ENCODE data around the gene USP8. TPM values are rescaled to one million over a fixed set of nuclear protein-coding genes. Genes with fewer than 3 reads are reported as not detected.

Gene USP8
- total RNA-seq, 1 donor from 2014 or later = 62.1 TPM

DNA sequence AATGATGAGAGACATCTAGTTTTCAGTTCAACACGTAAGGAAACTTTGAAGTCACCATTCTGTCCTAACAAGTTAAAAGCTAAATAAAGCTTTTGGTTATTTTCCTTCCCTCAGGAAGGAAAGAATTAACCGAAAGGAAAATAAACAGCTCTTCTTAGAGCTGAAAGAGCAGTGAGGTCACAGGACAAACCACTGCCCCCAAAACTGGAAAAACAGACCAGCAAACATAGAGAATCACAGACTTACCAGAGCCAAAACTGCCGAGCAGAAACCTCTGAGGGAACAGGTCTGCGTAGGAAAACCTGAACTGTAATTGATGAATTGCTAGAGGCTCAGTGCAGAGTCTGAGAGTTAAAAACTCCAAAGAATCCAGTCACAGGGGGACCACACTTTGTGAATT lies 107.6 kb downstream of the USP8 start:
- DNase-seq (ENCODE audit: low spot score) = no peak

DNA sequence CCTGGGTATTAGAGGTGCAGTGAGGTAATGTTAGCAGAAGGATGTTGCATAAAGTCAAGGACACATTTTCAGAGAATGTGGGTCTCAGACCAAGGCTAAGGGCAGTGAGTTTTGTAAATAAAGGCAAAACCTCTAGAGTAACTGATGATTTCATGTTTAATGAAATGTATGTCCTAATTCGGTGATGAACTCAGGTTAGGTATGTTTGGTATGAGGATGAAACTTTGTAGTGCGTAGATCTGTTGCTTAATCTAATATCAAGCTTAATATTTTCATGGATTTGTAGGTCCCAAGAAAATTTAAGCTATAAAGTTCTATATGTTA lies 118.6 kb downstream of the USP8 start:
- no peak for DNase-seq (ENCODE audit: low spot score)

DNA sequence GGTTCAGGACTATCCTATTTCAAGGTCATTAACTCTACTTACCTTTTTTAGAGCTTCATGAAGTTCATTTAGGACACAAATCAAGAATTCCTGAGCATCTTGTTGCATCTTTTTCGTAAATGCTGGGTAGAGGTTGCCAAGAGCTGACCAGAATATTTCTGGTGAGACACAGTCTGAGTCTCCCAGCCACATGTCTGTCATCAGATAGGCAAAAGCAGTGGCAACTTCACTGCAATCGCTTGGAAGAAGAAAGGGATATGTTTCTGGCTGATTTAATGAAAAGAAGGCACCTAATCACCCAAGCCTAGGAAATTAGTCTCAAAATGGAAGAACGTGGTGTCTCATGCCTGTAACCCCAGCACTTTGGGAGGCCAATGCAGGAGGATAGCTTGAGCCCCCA lies 119.4 kb downstream of the USP8 start:
- DNase-seq (ENCODE audit: low spot score) = no peak

DNA sequence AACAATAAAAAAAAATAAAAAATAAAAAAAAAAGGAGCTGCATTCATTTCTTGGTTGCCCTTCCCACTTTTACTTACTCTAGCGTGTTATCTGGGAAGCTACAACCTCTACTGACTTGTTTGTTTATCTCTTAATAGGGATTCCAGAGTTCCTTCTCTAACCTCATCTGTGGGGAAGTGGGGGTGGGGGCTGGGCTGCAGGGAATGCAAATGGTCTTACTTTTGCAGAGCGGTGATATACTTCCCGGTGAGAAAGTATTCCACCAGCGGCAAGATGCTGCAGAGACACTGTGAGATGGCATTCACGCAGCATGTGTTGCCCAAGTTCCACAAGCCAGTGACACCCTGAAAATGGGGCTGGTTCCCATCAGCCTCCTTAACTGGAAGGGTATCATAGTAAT lies 120.2 kb downstream of the USP8 start:
- no peak for DNase-seq (ENCODE audit: low spot score)

DNA sequence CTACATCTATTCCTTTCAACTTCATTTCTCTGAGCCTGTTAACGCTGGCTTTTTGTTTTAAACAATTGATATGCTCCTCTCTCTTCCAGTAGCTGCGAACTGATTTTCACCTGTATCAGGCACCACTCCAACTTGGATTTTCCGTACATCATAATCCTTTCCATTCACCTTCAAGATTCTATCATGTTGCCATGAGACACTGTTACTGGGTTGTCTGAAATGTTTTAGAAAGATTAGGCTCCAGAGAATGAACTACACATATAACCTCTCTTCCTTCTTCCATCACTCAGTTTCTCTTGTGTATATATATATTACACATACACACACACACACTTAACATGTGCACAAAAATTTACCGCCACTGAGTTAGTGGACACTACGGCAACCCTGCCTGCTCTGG lies 122.4 kb downstream of the USP8 start, which contains the start of gene USP50:
Gene USP50, minus strand, starts transcription at position 101 of the 400 bp plus-strand sequence. CDS start 141 bp downstream, outside the sequence.
- no peak for DNase-seq (ENCODE audit: low spot score)

DNA sequence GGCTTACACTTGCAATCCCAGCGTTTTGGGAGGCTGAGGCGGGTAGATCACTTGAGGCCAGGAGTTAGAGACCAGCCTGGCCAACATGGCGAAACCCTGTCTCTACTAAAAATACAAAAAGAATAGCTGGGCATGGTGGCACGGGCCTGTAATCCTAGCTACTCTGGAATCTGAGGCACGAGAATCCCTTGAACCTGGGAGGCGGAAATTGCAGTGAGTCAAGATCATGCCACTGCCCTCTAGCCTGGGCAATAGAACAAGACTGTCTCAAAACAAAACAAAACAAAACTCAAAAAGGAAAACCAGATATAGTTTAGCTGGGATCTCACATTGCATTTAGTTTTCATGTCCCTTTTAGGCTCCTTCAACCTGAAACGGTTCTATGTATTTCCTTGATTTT lies 125.1 kb downstream of the USP8 start:
- no peak for DNase-seq (ENCODE audit: low spot score)

DNA sequence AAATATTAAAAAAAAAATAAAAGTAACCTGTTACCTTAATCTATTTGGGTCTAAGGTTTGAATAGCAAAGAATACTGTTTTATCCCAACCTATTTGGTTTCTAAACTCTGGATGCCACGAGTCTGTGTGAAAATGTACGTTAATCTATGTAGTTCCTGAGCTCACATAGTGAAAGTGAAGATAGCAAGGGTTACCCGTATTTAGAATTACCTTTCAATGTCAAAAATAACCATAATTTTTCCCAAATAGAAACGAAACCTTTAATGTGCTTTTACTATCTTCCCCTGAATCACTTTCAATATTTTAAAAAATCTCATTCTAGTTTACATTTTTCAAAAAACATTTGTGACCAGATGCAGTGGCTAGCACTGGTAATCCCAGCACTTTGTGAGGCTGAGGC lies 128.0 kb downstream of the USP8 start:
- no peak for DNase-seq (ENCODE audit: low spot score)

DNA sequence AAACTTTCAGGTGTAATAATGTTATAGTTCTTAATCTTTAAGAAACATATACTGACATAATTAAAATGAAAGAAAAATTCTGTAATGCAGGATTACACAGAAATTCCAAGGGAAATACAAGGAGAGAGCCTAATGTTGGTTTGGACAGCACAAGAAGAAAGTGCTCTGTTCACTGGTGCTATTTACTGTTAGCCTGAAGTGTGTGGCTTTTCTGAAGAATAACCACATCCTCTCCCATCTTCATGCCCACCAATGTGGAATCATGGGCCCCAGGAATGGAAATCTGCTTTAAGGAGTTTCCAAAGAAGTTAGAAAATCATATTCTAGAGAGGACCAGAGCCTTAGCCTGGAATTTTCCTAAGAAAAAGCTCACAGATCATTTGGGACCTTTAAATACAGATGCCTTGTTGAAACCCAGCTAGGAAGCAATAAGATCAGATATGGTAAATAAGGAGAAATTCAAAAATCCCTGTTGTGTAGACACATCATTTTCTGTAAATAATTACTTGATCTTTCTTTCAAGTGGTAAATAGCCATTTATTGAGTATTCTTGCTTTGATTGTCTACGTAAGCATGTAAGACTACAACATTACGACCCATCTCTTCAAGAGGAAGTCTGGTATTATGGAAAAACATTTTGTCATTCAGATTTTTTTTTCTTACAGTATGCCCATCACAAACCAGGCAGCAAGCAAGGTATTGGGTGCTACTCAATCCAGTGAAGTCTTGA lies 132.6 kb downstream of the USP8 start:
- DNase-seq (ENCODE audit: low spot score) = no peak

DNA sequence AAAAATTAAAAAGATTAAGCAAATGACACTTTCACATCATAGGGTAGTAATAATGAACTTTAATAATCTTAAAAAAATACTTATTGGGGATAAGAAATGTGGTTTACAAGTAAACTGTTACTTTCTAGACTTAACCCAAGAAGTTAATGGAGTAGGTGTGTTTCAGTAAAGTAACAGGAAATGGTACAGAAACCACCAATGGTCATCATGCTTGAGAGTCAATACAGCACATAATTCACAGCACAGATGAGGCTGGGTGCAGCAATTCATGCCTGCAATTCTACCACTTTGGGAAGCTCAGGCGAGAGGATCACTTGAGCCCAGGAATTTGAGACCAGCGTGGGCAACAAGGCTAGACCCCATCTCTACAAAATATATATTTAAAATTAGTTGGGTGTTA lies 133.8 kb downstream of the USP8 start:
- no peak for DNase-seq (ENCODE audit: low spot score)

DNA sequence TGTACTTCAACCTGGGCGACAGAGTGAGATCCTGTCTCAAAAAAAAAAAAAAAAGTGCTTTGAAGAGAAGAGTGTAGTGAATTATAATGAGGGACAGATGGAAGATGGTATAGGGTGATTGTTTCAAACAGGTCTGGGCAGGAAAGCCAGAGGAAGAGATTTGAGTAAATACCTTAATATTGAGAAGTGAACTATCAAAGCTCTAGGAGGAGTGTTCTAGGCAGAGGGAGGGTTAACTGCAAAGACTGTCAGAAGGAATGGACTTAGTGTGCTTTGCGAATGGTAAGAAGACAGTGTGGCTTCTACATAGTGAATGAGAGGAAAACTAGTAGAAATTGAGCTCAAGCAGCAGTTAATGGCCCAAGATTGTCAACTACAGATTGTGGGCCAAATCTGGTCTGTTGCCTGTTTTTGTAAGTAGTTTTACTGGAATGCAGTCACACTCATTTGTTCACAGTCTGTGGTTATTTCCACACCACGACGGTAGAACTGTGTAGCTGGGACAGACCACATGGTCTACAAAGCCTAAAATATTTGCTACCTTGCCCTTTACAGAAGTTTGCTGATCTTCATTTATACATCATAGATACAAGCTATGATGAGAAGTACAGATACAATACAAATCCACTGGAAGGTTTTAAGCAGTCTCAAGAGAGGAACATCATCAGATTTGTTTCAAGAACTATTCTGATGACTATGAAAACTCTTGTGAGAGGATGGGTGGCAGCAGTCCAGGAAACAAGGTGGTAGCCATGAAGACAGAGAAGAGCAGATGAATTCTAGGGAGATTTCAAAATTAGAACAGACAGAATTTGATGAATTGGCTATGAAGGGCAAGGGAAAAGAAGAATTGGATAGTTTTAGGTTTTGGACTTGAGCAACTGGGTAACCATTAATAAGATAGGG lies 138.8 kb downstream of the USP8 start:
- DNase-seq (ENCODE audit: low spot score) = no peak

DNA sequence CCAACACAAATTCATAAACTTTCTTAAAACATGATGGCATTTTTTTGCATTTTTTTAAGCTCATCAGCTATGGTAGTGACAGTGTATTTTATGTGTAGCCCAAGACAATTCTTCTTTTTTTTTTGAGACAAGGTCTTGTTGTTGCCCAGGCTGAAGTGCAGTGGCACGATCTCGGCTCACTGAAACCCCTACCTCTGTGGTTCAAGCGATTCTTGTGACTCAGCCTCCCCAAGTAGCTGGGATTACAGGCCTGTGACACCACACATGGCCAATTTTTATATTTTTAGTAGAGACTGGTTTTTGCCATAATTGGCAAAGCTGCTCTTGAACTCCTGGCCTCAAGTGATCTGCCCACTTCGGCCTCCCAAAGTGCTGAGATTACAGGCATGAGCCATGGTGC lies 139.6 kb downstream of the USP8 start:
- DNase-seq (ENCODE audit: low spot score) = no peak

Other genes starting within 250 kb of the USP8 start
- 1.7 TPM for gene SLC27A2, start 242.2 kb upstream of the USP8 start, total RNA-seq
- gene HDC, start 158.7 kb upstream of the USP8 start, total RNA-seq = 3.2 TPM
- 22.0 TPM for gene GABPB1, start 69.2 kb upstream of the USP8 start, total RNA-seq
- 1.1 TPM for gene USP50, start 122.3 kb downstream of the USP8 start, total RNA-seq

Measured in mesenteric fat pad (tissue), 1 donor.